NCI-H524 treated with DMSO at 0.1 percent for 48 hours (cell line): ENCODE measurements around the gene EPX.

Experiments
- DNase-seq: peaks from one replicate; lab custom pipeline; 2025; lab: John Stamatoyannopoulos, UW

Gene EPX

GRCh38 chr17:58229384-58229783, 36.9 kb downstream of the EPX start:
- no peak for DNase-seq

DNA sequence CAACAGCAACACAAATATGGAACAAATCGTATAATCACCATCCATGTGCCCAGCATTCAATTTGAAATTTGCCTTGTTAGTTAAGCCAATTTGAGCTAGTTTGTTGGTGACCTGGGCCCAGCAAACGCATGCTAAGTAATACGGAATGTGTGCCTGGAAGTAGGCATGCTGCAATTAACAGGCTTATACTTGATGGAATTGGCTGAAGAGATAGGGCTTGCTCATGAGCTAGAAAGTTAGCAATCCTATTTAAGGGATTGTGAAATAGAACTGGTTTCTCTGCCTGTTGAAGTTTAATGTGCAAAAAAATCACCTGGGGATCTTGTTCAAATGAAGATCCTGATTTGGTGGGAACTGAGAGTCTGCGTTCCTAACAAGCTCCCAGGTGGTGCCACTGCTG, 37.4 kb downstream of the EPX start:
- no peak for DNase-seq

GRCh38 chr17:58231641-58232040, 39.1 kb downstream of the EPX start:
- no peak for DNase-seq

DNA sequence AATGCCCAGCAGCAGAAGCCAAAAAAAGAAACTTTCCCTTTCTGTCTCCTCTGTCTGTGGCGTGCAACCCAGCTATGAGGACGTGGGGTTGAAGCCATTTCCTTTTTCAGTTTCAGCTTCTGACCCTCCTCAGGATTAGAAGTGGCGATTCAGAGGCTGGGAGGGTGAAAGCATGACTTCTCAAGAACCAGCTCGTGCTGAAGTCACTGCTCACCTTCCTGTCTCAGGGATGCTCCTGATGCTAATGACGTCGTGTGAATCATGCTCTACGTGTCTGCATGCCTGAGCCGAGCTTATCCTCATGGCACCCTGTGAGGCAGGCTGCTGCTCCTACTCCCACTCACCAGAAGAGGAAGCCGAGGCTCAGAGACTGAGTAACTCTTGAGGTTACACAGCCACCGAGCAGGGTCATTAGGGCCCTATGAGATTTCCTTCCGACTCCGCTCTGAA, 40.2 kb downstream of the EPX start:
- no peak for DNase-seq

DNA sequence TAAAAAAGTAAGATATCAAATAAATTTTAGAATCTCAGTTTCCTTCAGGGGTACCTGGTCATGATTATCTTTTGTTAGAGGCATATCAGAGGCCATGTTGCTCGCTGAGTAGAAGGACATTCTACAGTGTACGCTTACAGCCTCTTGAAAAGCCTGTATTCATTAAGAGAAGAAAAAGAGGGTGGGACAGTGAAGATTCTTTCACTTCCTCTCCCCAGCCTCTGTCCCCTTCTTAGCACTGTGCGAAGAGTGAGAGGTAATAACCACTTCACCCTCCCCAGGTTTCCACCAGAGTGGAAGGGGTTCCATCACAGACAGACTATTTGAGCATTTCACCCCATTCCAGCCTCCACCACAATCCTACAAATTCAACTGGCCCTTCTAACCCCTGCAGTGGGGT, 41.0 kb downstream of the EPX start:
- DNase-seq = no peak

GRCh38 chr17:58234512-58234911, 42.0 kb downstream of the EPX start:
- no peak for DNase-seq

DNA sequence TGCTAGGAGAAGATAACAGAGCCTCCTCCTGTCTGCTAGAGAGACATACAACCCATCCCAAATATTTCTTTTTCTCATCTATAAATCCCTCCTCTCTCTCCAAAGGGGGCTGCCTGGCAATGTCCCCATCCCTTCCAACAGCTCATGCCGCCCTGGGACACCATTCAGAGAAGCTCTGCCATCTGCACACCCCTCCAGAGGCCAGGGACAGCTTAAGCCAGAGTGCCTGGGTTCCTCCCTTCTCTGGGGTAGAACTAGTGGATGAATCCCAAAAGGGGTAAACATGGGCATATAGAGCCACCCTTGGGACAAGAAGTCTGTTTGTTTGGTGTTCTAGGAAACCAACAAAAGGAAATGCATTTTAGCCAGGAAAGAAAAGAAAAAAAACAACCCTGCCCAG, 43.3 kb downstream of the EPX start:
- no peak for DNase-seq

DNA sequence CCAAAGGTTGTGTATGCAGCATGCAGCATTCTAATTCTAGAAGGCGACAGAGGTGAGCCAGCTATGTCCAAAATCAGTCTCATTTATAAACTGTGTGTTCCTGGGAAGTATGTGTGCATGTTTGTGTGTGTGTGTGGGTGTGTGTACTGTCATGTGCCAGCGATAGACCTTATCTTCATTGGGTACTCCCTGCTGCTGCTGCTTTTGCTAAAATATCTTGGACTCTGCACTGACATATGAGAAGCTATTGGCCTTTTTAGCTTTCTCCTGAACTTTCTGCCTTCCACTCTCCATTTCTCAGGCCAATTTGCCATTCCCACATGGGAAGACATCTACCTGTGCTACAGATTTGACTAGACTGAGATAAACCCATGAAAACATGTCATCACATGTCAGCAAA, 43.9 kb downstream of the EPX start:
- DNase-seq = no peak

DNA sequence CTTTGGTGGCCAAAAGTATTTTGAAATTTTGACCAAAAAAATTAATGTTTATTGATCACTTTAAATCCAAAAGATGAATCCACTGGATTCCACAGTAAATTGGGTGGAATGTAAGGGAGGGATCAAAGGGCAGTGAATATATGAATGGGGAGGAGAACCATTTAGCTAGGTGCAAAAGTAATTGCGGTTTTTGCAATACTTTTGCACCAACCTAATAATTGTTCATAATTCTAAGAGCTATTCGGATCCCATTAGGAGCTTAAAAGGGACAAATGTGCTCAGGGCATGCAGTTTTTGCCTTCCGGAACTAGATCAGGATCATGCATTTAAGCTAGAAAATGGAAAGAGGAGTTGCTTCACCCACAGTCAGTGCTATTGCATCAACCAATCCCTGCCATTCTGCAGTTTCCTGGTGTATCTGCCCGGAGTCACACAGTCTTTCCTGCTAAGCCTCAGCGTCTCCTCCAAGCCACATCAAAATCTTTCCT, 45.7 kb downstream of the EPX start, which contains the start of gene LPO:
Gene LPO, plus strand, starts transcription at position 438 of the 488 bp plus-strand sequence. CDS start 4,396 bp downstream, outside the sequence.
- DNase-seq = no peak

GRCh38 chr17:58239987-58240386, 47.5 kb downstream of the EPX start:
- DNase-seq = no peak

DNA sequence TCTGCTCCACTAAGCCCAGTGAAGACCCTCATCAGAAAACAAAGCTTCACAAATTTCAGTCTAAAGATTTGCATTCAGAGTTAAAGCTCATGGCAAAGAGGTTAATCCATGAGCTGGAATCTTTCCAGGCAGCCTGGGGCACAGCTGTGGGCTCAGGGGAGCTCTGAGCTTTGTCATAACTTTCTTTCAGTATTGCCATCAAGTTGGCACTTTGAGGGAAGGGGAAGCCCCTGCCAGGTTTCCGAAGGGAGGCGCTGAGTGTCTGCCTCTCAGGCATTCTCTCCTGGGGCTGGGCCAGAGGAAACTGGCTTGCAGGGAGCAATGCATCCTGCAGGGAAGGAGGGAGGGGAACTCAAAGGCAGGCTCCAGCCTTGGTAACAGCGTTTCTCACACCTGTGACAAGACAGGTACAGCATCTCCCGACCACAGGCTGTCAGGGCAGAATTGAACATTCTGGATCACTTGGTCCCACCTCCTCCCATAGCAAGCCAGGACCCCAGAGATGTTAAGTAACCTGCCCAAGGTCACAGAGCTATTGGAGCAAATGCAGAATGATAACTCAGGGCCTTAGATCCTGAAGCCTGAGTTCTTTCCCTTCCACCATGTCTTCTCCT, 49.8 kb downstream of the EPX start:
- no peak for DNase-seq

GRCh38 chr17:58244963-58245362, 52.4 kb downstream of the EPX start:
- no peak for DNase-seq

DNA sequence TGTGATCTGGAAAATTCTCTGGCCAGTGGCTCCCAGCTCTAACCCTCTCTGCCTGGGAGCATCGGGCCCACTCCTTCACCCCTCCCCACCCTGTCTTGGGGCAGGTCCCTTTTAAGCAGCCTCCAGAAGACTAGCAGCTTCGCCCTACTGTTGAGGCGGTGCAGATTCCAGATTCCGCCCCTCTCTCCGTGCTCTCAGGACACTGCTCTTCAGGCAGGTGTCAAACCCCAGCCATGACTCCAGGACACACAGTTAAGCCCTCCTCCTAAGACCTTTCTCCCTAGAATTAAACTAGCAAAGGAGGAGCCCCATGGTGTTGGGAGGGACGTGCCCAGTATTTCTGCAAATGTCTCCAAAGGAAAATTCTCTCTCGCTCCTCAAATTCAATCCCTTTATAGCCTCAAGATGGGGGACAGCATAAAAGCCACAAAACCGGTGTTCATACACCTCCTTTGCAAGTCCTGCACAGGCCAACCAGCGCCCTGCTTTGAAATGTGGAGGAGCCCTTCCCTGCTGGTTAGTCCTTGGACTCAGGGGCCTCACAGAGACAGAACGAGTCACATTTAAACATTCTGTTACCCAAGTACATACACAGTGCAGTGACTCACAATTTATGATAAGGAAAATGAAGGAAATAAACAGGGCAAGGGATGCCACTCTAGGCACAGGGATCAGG, 53.0 kb downstream of the EPX start:
- DNase-seq = no peak

DNA sequence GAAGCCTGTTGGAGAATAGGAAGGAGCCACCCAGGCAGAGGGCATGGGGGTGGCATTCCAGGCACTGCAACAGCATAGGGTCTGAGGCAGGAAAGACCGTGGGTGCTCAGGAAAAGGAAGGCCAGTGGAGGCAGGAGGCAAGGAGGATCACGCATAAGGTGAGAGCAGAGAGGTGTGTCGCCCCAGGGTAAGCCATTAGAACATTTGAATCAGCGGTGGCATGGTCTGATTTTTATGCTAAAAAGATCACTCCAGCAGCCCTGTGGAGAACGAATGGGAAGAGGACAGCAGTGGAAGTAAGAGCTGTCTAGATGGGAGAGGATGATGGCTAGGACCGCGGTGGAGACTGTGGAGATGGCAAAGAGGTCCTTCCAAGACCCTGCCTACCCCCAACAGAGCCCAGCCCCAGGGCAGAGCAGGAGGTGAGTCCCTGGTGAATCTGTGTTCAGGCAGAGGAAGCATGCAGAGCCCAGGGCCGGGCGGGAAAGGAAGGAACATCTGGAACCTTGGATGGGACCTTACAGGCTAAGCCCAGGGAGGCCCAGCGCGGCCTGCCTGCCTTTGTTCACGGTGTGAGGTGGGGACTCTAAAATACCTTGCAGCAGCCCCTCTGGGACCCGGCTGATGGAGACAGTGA, 53.7 kb downstream of the EPX start:
- DNase-seq = no peak

GRCh38 chr17:58246781-58247180, 54.3 kb downstream of the EPX start:
- DNase-seq = no peak

DNA sequence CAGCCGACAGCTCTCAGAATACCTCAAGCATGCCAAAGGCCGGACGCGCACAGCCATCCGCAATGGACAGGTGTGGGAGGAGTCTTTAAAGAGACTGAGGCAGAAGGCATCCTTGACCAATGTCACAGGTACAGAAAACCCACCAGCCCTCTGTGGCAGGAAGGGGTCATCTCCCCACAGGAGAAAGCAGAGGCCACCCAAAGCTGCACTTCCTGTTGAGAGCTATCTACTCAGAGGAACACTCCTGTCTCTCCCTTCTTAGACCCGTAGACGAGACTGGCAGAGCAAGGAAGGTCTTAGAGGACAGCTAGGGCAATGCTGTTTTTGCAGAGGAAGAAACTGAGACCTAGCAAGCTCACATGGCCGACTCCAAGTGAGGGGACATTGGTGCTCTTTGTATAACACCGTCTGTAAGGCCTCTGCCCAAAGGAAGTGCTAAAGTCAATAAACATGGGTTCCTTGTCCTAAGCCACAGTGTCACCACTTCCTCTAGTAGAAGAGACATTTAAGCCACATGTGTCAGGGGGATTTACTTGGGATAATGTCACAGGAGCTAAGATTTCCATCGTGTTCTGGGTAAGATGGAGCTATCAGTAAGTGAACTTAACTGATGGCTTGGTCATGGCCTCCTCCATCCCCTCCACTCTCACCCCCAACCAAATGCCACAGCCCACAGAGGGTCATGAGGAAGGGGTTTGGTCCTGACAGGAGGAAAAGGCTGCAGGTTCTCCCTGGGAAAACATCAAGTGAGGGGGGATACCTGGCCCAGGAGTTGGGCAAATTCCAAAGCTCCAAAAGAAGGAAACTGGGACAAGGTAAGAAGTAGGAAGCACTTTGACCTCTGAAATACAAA, 55.2 kb downstream of the EPX start:
- no peak for DNase-seq

DNA sequence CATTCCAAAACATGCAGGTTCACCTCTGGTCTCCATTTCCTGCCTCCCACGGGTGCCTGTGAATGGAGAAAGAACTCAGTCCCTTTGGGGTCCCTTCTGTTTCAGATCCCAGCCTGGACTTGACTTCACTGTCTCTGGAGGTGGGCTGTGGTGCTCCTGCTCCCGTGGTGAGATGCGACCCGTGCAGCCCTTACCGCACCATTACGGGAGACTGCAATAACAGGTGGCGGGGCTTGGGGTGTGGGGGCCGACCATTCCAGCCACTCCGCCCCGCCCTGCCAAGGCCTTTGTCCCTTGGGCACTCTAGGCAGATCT, 56.4 kb downstream of the EPX start:
- DNase-seq = no peak

DNA sequence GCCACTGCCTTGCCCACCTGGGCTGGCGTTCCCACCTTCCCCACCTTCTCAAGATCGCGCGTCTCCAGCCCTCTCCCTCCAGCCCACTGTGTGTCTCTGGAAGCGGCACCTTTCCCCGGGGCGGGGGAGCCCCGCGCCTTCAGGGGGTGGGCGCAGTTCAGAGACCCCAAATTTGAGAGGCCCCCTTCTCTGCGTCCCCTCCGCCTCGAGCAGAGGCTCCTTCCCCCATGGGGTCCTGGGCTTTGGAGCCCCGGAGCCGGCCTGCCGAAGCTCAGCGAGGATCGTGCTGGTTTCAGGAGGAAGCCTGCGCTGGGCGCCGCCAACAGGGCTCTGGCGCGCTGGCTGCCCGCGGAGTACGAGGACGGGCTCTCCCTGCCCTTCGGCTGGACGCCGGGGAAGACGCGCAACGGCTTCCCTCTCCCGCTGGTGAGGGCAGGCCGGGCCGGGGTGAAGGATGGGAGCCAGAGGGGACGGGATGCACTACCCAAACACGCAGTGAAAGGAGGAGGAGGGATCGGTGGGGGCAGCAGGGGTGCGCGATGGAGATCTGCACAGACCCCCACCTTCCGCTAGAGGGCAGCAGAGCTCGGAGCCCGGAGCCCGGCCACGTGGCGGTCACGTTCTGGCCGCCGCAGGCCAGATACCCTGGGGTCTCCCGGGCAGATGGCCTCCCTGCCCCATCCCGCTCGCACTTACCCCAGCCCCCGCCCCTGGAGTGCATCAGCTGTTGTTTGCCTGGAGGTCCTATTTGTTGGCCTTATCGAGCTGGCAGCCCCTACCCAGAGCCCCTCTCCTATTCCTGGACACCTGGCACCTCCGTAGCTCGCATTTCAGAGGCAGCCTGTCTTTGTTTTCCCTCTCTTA, 57.0 kb downstream of the EPX start:
- DNase-seq = peak; percentile 80

DNA sequence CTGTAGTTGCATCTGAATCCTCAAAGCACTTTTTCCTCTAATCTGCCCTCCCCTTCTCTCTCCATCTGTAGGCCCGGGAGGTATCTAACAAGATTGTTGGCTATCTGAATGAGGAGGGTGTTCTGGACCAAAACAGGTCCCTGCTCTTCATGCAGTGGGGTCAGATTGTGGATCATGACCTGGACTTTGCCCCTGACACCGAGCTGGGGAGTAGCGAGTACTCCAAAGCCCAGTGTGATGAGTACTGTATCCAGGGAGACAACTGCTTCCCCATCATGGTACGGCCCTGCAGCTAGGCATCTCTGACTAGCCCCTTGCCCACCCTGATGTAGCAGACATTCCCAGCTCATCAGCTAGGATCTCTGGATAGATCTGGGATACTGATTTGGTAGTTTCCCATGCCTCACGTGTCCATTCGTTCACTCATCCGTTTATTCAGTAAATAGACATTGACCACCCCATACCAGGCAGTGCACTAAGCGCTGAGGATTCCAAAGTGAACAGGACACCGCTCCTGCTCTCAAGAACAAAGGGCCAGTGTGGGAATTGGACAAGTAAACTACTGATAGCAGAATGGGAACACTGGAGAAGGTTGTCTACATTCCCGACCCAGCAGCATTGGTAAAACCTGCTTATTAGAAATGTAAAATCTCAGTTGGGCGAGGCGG, 58.0 kb downstream of the EPX start:
- no peak for DNase-seq

- no peak for DNase-seq
Observed at GRCh38 chr17:58252141-58252540, 59.6 kb downstream of the EPX start.

- no peak for DNase-seq
Observed at GRCh38 chr17:58253082-58253481, 60.6 kb downstream of the EPX start.
